Right atrium auricular region (tissue), 2 donors: Measurements from ENCODE around the gene CSK. TPM values are rescaled to one million over a fixed set of nuclear protein-coding genes. Genes with fewer than 3 reads are reported as not detected.

Experiments used
- DNase-seq: peaks from one replicate; pipeline ENCODE4 v3.0.0-alpha.2; 2019; ENCODE audit warnings: low spot score
- H3K27ac ChIP-seq, 2 donors: fragments of 200-600 bp; sonication (generic); 1 replicate in 1 of 2; 2 replicates in 1 of 2; pipeline ENCODE4 v1.5.1; 2016 to 2019
- H3K27me3 ChIP-seq, 2 donors: fragments of 200-600 bp; sonication (generic); one replicate each; pipeline versions ENCODE4 v1.5.1 to v1.6.0; 2017 to 2019
- H3K36me3 ChIP-seq: fragments of 200-600 bp; sonication (generic); one replicate; pipeline ENCODE4 v1.5.1; 2016
- H3K4me1 ChIP-seq, 2 donors: fragments of 200-600 bp; sonication (generic); one replicate each; pipeline versions ENCODE4 v1.5.1 to v1.6.0; 2017 to 2019
- H3K4me3 ChIP-seq, 2 donors: fragments of 200-600 bp; sonication (generic); 1 replicate in 1 of 2; 2 replicates in 1 of 2; pipeline ENCODE4 v1.5.1; 2017 to 2019; ENCODE audit warnings: mild to moderate bottlenecking in 1 of 2, moderate library complexity in 1 of 2
- H3K9me3 ChIP-seq, 2 donors: fragments of 200-600 bp; sonication (generic); one replicate each; pipeline ENCODE4 v1.5.1; 2019
- CTCF ChIP-seq, 2 donors: fragments of 200-600 bp; sonication (generic); IDR thresholded peaks; one replicate each; pipeline ENCODE4 v1.5.1; 2019; ENCODE audit warnings: antibody characterized with exemption in 2 of 2
- total RNA-seq, 2 donors: library from RNA; depleted of rRNA; stranded (reverse); fragments of >200 nt; gene quantifications; one replicate each; pipeline ENCODE4 v1.1.0, GENCODE V29; 2016

Gene CSK
- total RNA-seq, 2 donors from 2014 or later, result 25.6 to 26.8 TPM

GRCh38 chr15:74787251-74788041, 5.6 kb downstream of the CSK start:
- Histone ChIP-seq H3K4me1 (peaks cover 0 to 100% of the 10 kb centered on the region in 2 donors), H3K4me3 (no peak overlapping the region), H3K36me3 (no peaks in the 10 kb centered on the region), H3K27ac (peak overlapping the region; percentile 91 to 92), H3K27me3 (no peaks in the 10 kb centered on the region), H3K9me3 (no peaks in the 10 kb centered on the region)
- peak; percentile 84 for DNase-seq
- peak in 1 of 2 donors; percentile 62 for TF ChIP-seq CTCF (IDR thresholded peaks at IDR 0.05)

- Histone ChIP-seq H3K4me3 (no peak overlapping the region), H3K4me1 (peaks cover 0 to 100% of the 10 kb centered on the region in 2 donors), H3K27ac (peak overlapping the region; percentile 91 to 92), H3K9me3 (no peaks in the 10 kb centered on the region), H3K36me3 (no peaks in the 10 kb centered on the region), H3K27me3 (no peaks in the 10 kb centered on the region)
- no peak for DNase-seq
- no peak for TF ChIP-seq CTCF (IDR thresholded peaks at IDR 0.05)
Observed at GRCh38 chr15:74788042-74788682, 6.3 kb downstream of the CSK start.

GRCh38 chr15:74788683-74789151, 6.8 kb downstream of the CSK start:
- H3K27ac ChIP-seq, result peak overlapping the region; percentile 91 to 92
- peaks cover 0 to 100% of the 10 kb centered on the region in 2 donors for H3K4me1 ChIP-seq
- no peak for DNase-seq
- no peaks in the 10 kb centered on the region for H3K9me3 ChIP-seq
- no peaks in the 10 kb centered on the region for H3K36me3 ChIP-seq
- H3K4me3 ChIP-seq, result peak overlapping the region in 1 of 2 donors; percentile 12
- no peak for TF ChIP-seq CTCF (IDR thresholded peaks at IDR 0.05)
- no peaks in the 10 kb centered on the region for H3K27me3 ChIP-seq

GRCh38 chr15:74789171-74789631, 7.3 kb downstream of the CSK start:
- Histone ChIP-seq H3K27ac (peak overlapping the region; percentile 91 to 92), H3K27me3 (no peaks in the 10 kb centered on the region), H3K36me3 (no peaks in the 10 kb centered on the region), H3K4me1 (peaks cover 0 to 98% of the 10 kb centered on the region in 2 donors), H3K9me3 (no peaks in the 10 kb centered on the region), H3K4me3 (peak overlapping the region in 1 of 2 donors; percentile 12)
- TF ChIP-seq CTCF (IDR thresholded peaks at IDR 0.05), result no peak
- DNase-seq, result no peak

- H3K9me3 ChIP-seq, result no peaks in the 10 kb centered on the region
- H3K27me3 ChIP-seq, result no peaks in the 10 kb centered on the region
- H3K36me3 ChIP-seq, result no peaks in the 10 kb centered on the region
- H3K4me3 ChIP-seq, result peak overlapping the region in 1 of 2 donors; percentile 12
- TF ChIP-seq CTCF (IDR thresholded peaks at IDR 0.05), result no peak
- H3K4me1 ChIP-seq, result peaks cover 0 to 98% of the 10 kb centered on the region in 2 donors
- H3K27ac ChIP-seq, result peak overlapping the region; percentile 91 to 92
- no peak for DNase-seq
Observed at GRCh38 chr15:74789741-74790079, 7.8 kb downstream of the CSK start.
